Measurements from ENCODE around the gene FOCAD.

FOCAD gene

DNA sequence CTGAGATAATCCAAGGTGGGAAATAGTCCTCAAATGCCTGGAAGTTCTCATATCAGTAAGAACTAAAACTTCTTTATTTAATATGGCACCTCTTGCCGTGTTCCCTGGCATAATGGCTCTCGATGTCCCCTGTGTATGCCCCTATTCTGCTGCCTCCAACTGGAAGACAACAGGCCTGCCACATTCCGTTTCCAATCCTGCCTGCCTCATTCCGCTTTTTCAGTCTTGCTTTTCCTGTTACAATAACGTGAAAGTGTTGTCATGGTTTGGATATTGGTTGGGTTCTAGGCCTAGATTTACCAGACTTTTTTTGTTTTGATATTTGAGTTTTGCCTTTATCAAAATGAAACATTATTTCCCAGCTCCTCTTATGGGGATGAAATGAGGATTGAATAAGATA, 98.2 kb downstream of the FOCAD start:
- TF ChIP-seq CSDC2 (CRISPR knock-in tag; IDR thresholded peaks at IDR 0.05) (no peak), ZNF8 (CRISPR knock-in tag; IDR thresholded peaks at IDR 0.05) (no peak), ESRRG (CRISPR knock-in tag; IDR thresholded peaks at IDR 0.05) (no peak), PPARA (CRISPR knock-in tag; IDR thresholded peaks at IDR 0.05; ENCODE audit: borderline replicate concordance) (no peak), GLIS3 (CRISPR knock-in tag; IDR thresholded peaks at IDR 0.05) (no peak), ARNTL (CRISPR knock-in tag; IDR thresholded peaks at IDR 0.05; ENCODE audit: borderline replicate concordance, low read depth) (no peak)
- ATAC-seq = no peak

DNA sequence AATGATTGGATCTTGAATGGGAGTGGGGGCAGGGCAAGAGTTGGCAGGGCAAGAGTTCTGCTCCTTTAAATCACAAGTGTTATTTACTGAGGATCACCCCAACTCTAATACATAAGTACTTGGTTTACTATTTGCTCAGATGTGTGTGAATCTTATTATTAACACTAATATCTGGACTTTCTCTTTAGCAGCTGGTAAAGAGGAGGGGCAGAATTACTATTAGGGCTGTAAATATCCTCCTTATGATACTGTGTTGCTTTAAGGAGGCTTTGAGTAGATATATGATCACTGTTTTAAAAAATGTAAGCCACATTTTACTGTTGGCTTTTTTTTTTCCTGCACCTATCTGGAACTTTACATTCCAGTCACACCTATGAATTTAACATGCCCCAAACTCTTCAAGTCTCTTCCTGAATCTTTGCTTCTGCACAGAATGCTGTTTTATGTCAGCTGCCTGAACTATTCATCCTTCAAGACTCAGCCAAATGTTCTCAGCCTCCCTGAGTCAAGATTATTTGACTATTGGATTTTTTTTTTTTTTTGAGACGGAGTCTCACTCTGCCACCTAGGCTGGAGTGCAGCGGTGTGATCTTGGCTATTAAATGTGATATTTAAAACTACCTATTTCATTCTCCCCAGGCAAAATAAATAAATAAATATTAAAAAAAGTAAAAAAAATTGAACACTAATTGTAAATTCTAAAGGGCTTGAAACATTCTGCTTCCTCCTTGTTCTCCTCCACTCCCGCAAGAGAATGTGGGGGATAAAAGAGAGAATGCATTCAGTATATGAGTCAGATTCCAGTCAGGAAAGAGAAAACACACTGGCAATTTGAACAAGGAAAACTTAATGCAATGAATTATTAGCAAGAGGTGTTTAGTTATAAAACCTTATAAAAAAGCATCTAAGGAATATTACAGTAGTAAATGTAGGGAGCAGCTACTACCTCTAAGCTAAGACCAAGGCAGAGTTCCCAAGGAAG, 99.3 kb downstream of the FOCAD start:
- TF ChIP-seq PPARA (CRISPR knock-in tag; IDR thresholded peaks at IDR 0.05; ENCODE audit: borderline replicate concordance) (no peak), ISL1 (CRISPR knock-in tag; IDR thresholded peaks at IDR 0.05) (no peak), CSDC2 (CRISPR knock-in tag; IDR thresholded peaks at IDR 0.05) (no peak), ZC3H10 (CRISPR knock-in tag; IDR thresholded peaks at IDR 0.05) (no peak), ZFP30 (CRISPR knock-in tag; IDR thresholded peaks at IDR 0.05) (no peak), ZNF70 (CRISPR knock-in tag; IDR thresholded peaks at IDR 0.05) (no peak), OSR1 (CRISPR knock-in tag; IDR thresholded peaks at IDR 0.05) (no peak), SNAI2 (CRISPR knock-in tag; IDR thresholded peaks at IDR 0.05) (no peak), BACH2 (CRISPR knock-in tag; IDR thresholded peaks at IDR 0.05; ENCODE audit: borderline replicate concordance) (no peak), TCF4 (CRISPR knock-in tag; IDR thresholded peaks at IDR 0.05; ENCODE audit: borderline replicate concordance) (no peak)
- TF ChIP-seq, protein P1, sequence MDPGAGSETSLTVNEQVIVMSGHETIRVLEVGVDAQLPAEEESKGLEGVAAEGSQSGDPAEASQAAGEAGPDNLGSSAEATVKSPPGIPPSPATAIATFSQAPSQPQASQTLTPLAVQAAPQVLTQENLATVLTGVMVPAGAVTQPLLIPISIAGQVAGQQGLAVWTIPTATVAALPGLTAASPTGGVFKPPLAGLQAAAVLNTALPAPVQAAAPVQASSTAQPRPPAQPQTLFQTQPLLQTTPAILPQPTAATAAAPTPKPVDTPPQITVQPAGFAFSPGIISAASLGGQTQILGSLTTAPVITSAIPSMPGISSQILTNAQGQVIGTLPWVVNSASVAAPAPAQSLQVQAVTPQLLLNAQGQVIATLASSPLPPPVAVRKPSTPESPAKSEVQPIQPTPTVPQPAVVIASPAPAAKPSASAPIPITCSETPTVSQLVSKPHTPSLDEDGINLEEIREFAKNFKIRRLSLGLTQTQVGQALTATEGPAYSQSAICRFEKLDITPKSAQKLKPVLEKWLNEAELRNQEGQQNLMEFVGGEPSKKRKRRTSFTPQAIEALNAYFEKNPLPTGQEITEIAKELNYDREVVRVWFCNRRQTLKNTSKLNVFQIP (CRISPR knock-in tag; IDR thresholded peaks at IDR 0.05; ENCODE audit: borderline replicate concordance, low read depth) = no peak
- TF ChIP-seq, protein P2, sequence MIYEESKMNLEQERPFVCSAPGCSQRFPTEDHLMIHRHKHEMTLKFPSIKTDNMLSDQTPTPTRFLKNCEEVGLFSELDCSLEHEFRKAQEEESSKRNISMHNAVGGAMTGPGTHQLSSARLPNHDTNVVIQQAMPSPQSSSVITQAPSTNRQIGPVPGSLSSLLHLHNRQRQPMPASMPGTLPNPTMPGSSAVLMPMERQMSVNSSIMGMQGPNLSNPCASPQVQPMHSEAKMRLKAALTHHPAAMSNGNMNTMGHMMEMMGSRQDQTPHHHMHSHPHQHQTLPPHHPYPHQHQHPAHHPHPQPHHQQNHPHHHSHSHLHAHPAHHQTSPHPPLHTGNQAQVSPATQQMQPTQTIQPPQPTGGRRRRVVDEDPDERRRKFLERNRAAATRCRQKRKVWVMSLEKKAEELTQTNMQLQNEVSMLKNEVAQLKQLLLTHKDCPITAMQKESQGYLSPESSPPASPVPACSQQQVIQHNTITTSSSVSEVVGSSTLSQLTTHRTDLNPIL (CRISPR knock-in tag; IDR thresholded peaks at IDR 0.05; ENCODE audit: low read depth) = no peak
- TF ChIP-seq, protein P3, sequence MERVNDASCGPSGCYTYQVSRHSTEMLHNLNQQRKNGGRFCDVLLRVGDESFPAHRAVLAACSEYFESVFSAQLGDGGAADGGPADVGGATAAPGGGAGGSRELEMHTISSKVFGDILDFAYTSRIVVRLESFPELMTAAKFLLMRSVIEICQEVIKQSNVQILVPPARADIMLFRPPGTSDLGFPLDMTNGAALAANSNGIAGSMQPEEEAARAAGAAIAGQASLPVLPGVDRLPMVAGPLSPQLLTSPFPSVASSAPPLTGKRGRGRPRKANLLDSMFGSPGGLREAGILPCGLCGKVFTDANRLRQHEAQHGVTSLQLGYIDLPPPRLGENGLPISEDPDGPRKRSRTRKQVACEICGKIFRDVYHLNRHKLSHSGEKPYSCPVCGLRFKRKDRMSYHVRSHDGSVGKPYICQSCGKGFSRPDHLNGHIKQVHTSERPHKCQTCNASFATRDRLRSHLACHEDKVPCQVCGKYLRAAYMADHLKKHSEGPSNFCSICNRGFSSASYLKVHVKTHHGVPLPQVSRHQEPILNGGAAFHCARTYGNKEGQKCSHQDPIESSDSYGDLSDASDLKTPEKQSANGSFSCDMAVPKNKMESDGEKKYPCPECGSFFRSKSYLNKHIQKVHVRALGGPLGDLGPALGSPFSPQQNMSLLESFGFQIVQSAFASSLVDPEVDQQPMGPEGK (CRISPR knock-in tag; IDR thresholded peaks at IDR 0.05; ENCODE audit: borderline replicate concordance) = no peak
- ATAC-seq = no peak

- TF ChIP-seq ZNF8 (CRISPR knock-in tag; IDR thresholded peaks at IDR 0.05) (no peak), ZNF565 (CRISPR knock-in tag; conservative IDR thresholded peaks at IDR 0.05; ENCODE audit: low read depth) (no peak), ZNF70 (CRISPR knock-in tag; IDR thresholded peaks at IDR 0.05) (no peak), RARB (CRISPR knock-in tag; IDR thresholded peaks at IDR 0.05) (no peak), ISL1 (CRISPR knock-in tag; IDR thresholded peaks at IDR 0.05) (no peak), ZFP30 (CRISPR knock-in tag; IDR thresholded peaks at IDR 0.05) (no peak), BACH2 (CRISPR knock-in tag; IDR thresholded peaks at IDR 0.05; ENCODE audit: borderline replicate concordance) (no peak), GLIS3 (CRISPR knock-in tag; IDR thresholded peaks at IDR 0.05) (no peak), ESRRG (CRISPR knock-in tag; IDR thresholded peaks at IDR 0.05) (no peak), ZC3H10 (CRISPR knock-in tag; IDR thresholded peaks at IDR 0.05) (no peak), ZFP3 (CRISPR knock-in tag; IDR thresholded peaks at IDR 0.05) (no peak), OSR1 (CRISPR knock-in tag; IDR thresholded peaks at IDR 0.05) (no peak), CSRNP3 (CRISPR knock-in tag; IDR thresholded peaks at IDR 0.05) (no peak), SNAI2 (CRISPR knock-in tag; IDR thresholded peaks at IDR 0.05) (no peak), PPARA (CRISPR knock-in tag; IDR thresholded peaks at IDR 0.05; ENCODE audit: borderline replicate concordance) (no peak), CSDC2 (CRISPR knock-in tag; IDR thresholded peaks at IDR 0.05) (no peak)
- TF ChIP-seq, protein P1 (CRISPR knock-in tag; IDR thresholded peaks at IDR 0.05; ENCODE audit: borderline replicate concordance, low read depth) = no peak
- TF ChIP-seq, protein P3 (CRISPR knock-in tag; IDR thresholded peaks at IDR 0.05; ENCODE audit: borderline replicate concordance) = no peak
- TF ChIP-seq, protein P2 (CRISPR knock-in tag; IDR thresholded peaks at IDR 0.05; ENCODE audit: low read depth) = no peak
- ATAC-seq = no peak
Observed at GRCh38 chr9:20784196-20784595, 100.1 kb downstream of the FOCAD start.

Data from SK-N-SH treated with all-trans-retinoic acid at 6 μM for 48 hours (cell line).